NB4 (cell line): ENCODE results near the gene PLEK.

Source experiments
- CTCF ChIP-seq: IDR thresholded peaks from one replicate; pipeline ENCODE4 v1.5.1; 2012; ENCODE audit warnings: low read depth, low read length
- MYC ChIP-seq: IDR thresholded peaks from 2 replicates; pipeline ENCODE4 v1.6.1; 2011; ENCODE audit warnings: low read depth, low read length

GRCh38 chr2:68428746-68429145, 63.7 kb downstream of the PLEK start:
- TF ChIP-seq CTCF: no peak
- TF ChIP-seq MYC: no peak
